Stimulated activated CD8-positive, alpha-beta memory T cell treated with anti-CD3 and anti-CD28 coated beads, Interleukin-7, amount 100 ng/mL, for 24 hours (primary cell): Measurements from ENCODE around the gene C14orf119.

Experiments
- DNase-seq: peaks from one replicate; pipeline ENCODE4 v3.0.0-alpha.2; 2020; ENCODE audit warnings: low read depth

The C14orf119 gene

GRCh38 chr14:23109769-23110168, 14.5 kb downstream of the C14orf119 start:
- no peak for DNase-seq

GRCh38 chr14:23110579-23111365, 15.5 kb downstream of the C14orf119 start:
- DNase-seq, result no peak

GRCh38 chr14:23112359-23113178, 17.3 kb downstream of the C14orf119 start:
- no peak for DNase-seq

GRCh38 chr14:23113431-23114119, 18.3 kb downstream of the C14orf119 start:
- DNase-seq, result no peak

GRCh38 chr14:23114120-23114458, 18.8 kb downstream of the C14orf119 start:
- no peak for DNase-seq

GRCh38 chr14:23114669-23115038, 19.3 kb downstream of the C14orf119 start:
- DNase-seq, result no peak

GRCh38 chr14:23115039-23115731, 19.9 kb downstream of the C14orf119 start:
- DNase-seq, result no peak

- no peak for DNase-seq
These were observed 20.6 kb downstream of the C14orf119 start for GRCh38 chr14:23115918-23116317.

GRCh38 chr14:23117371-23118020, 22.2 kb downstream of the C14orf119 start:
- no peak for DNase-seq

GRCh38 chr14:23118506-23119362, 23.4 kb downstream of the C14orf119 start, which contains the start of gene CEBPE:
CEBPE (minus strand) TSS chr14:23119255; CDS start chr14:23119091, 164 bp downstream.
- DNase-seq, result no peak

- DNase-seq, result no peak
These were observed 24.3 kb downstream of the C14orf119 start for GRCh38 chr14:23119363-23120327.

GRCh38 chr14:23120541-23121251, 25.4 kb downstream of the C14orf119 start:
- peak; percentile 56 for DNase-seq

- no peak for DNase-seq
These were observed 26.1 kb downstream of the C14orf119 start for GRCh38 chr14:23121361-23121771.

GRCh38 chr14:23122086-23122485, 26.8 kb downstream of the C14orf119 start:
- DNase-seq, result no peak

GRCh38 chr14:23123419-23123818, 28.1 kb downstream of the C14orf119 start:
- DNase-seq, result no peak

GRCh38 chr14:23124337-23124954, 29.1 kb downstream of the C14orf119 start:
- no peak for DNase-seq

- DNase-seq, result no peak
These were observed 29.7 kb downstream of the C14orf119 start for GRCh38 chr14:23125011-23125410.

GRCh38 chr14:23125933-23126524, 30.7 kb downstream of the C14orf119 start:
- no peak for DNase-seq
